Measurements from ENCODE around the gene TCEANC2.

Gene TCEANC2

DNA sequence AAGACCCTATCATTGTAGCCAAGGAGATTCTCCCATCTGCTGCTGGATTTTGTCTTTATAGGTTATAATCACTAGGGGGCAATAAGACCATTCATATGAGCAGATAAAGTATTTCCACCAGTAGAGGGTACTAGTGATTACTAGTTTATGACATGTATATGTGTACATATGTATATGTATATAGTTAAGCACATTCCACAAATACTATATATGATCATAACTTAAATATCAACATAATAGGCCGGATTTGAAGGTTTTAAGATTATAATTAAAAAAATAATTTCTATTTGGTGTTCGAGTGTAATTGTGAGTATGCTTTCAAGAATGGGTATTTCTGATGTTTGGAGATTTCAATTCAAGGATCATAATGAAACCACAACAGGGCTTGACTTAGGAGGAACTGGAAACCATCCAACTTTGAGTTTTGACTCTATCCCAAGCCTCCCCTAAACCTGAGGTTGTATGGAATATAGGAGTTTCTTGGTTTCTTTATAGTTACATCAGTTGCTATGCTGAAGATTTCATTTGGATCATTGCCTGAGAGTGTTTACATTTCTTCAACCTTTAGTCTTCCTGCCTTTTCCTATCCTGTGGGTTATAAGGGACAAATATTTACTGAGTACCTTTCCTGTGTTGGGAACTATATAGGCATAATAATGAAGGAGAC is 16.9 kb downstream of the TCEANC2 start:
- Histone ChIP-seq H3K27me3 (ENCODE audit: low read depth, low read length) (no peaks in the 10 kb centered on the region), H2AFZ (ENCODE audit: low read depth, low read length) (no peak overlapping the region), H3K79me2 (ENCODE audit: low read length) (no peaks in the 10 kb centered on the region), H3K4me1 (ENCODE audit: low read length) (no peaks in the 10 kb centered on the region), H3K9me3 (ENCODE audit: insufficient read depth, low read length) (no peaks in the 10 kb centered on the region), H3K27ac (ENCODE audit: low read length) (no peak overlapping the region), H3K9ac (ENCODE audit: low read length) (no peak overlapping the region), H4K20me1 (ENCODE audit: insufficient read depth, low read length) (no peaks in the 10 kb centered on the region), H3K4me2 (ENCODE audit: low read length) (no peak overlapping the region), H3K36me3 (replicated peaks; ENCODE audit: low read depth, low read length) (peaks cover 3% of the 10 kb centered on the region), H3K4me3 (ENCODE audit: low read length) (no peak overlapping the region)
- TF ChIP-seq, protein P1, sequence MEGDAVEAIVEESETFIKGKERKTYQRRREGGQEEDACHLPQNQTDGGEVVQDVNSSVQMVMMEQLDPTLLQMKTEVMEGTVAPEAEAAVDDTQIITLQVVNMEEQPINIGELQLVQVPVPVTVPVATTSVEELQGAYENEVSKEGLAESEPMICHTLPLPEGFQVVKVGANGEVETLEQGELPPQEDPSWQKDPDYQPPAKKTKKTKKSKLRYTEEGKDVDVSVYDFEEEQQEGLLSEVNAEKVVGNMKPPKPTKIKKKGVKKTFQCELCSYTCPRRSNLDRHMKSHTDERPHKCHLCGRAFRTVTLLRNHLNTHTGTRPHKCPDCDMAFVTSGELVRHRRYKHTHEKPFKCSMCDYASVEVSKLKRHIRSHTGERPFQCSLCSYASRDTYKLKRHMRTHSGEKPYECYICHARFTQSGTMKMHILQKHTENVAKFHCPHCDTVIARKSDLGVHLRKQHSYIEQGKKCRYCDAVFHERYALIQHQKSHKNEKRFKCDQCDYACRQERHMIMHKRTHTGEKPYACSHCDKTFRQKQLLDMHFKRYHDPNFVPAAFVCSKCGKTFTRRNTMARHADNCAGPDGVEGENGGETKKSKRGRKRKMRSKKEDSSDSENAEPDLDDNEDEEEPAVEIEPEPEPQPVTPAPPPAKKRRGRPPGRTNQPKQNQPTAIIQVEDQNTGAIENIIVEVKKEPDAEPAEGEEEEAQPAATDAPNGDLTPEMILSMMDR (IDR thresholded peaks at IDR 0.05; ENCODE audit: low read depth, low read length), result peak; percentile 84
- TF ChIP-seq EZH2phosphoT487 (IDR thresholded peaks at IDR 0.05; ENCODE audit: low read depth), result no peak

- H3K79me2 ChIP-seq (ENCODE audit: low read length), result no peaks in the 10 kb centered on the region
- H3K9ac ChIP-seq (ENCODE audit: low read length), result no peak overlapping the region
- H4K20me1 ChIP-seq (ENCODE audit: insufficient read depth, low read length), result no peaks in the 10 kb centered on the region
- no peak overlapping the region for H3K4me2 ChIP-seq (ENCODE audit: low read length)
- no peak for TF ChIP-seq EZH2phosphoT487 (IDR thresholded peaks at IDR 0.05; ENCODE audit: low read depth)
- TF ChIP-seq, protein P1 (IDR thresholded peaks at IDR 0.05; ENCODE audit: low read depth, low read length), result no peak
- H3K9me3 ChIP-seq (ENCODE audit: insufficient read depth, low read length), result no peaks in the 10 kb centered on the region
- H3K36me3 ChIP-seq (replicated peaks; ENCODE audit: low read depth, low read length), result no peaks in the 10 kb centered on the region
- no peaks in the 10 kb centered on the region for H3K27me3 ChIP-seq (ENCODE audit: low read depth, low read length)
- H3K27ac ChIP-seq (ENCODE audit: low read length), result no peak overlapping the region
- H3K4me1 ChIP-seq (ENCODE audit: low read length), result no peaks in the 10 kb centered on the region
- H3K4me3 ChIP-seq (ENCODE audit: low read length), result no peak overlapping the region
- no peak overlapping the region for H2AFZ ChIP-seq (ENCODE audit: low read depth, low read length)
Observed at GRCh38 chr1:54077359-54077758, 24.0 kb downstream of the TCEANC2 start.

- H3K9ac ChIP-seq (ENCODE audit: low read length), result no peak overlapping the region
Observed at GRCh38 chr1:54080598-54081049, 27.2 kb downstream of the TCEANC2 start.

More at GRCh38 chr1:54080598-54081049, 27.2 kb downstream of the TCEANC2 start:
- TF ChIP-seq, protein P1 (IDR thresholded peaks at IDR 0.05; ENCODE audit: low read depth, low read length), result no peak
- no peak for TF ChIP-seq EZH2phosphoT487 (IDR thresholded peaks at IDR 0.05; ENCODE audit: low read depth)
- Histone ChIP-seq H3K27me3 (ENCODE audit: low read depth, low read length) (no peaks in the 10 kb centered on the region), H3K36me3 (replicated peaks; ENCODE audit: low read depth, low read length) (no peaks in the 10 kb centered on the region), H3K4me1 (ENCODE audit: low read length) (no peaks in the 10 kb centered on the region), H3K79me2 (ENCODE audit: low read length) (no peaks in the 10 kb centered on the region), H2AFZ (ENCODE audit: low read depth, low read length) (no peak overlapping the region), H3K4me3 (ENCODE audit: low read length) (no peak overlapping the region), H3K27ac (ENCODE audit: low read length) (no peak overlapping the region), H3K9me3 (ENCODE audit: insufficient read depth, low read length) (no peaks in the 10 kb centered on the region), H4K20me1 (ENCODE audit: insufficient read depth, low read length) (no peaks in the 10 kb centered on the region), H3K4me2 (ENCODE audit: low read length) (no peak overlapping the region)
